Left ventricle myocardium inferior (tissue), 1 donor: Measurements from ENCODE around the gene VIPR2. TPM values are rescaled to one million over a fixed set of nuclear protein-coding genes. Genes with fewer than 3 reads are reported as not detected.

Experiments used
- DNase-seq: peaks from one replicate; pipeline ENCODE4 v3.0.0-alpha.2; 2020
- H3K27ac ChIP-seq: fragments of 200-600 bp; replicated peaks from 2 replicates; pipeline ENCODE4 v1.8.0; 2021
- H3K27me3 ChIP-seq: fragments of 200-600 bp; 2 replicates; pipeline ENCODE4 v1.8.0; 2021; ENCODE audit warnings: low read depth
- H3K36me3 ChIP-seq: fragments of 200-600 bp; 2 replicates; pipeline ENCODE4 v1.8.0; 2021
- H3K4me1 ChIP-seq: fragments of 200-600 bp; 2 replicates; pipeline ENCODE4 v1.8.0; 2021
- H3K4me3 ChIP-seq: fragments of 200-600 bp; 2 replicates; pipeline ENCODE4 v1.8.0; 2021; ENCODE audit warnings: mild to moderate bottlenecking, moderate library complexity
- H3K9me3 ChIP-seq: fragments of 200-600 bp; replicated peaks from 2 replicates; pipeline ENCODE4 v1.8.0; 2021
- intact Hi-C: fragments of 100-400 bp; cut with micrococcal nuclease; formaldehyde crosslinking; loops from one replicate; pipeline ENCODE4 v1.11.0; 2022
- total RNA-seq: library from RNA; stranded (reverse); fragmentation: NEBNext Ultra II Directional; extraction: Animal tissue kit (Norgen Biotek cat#: 25700); gene quantifications from one replicate; pipeline ENCODE4 v1.2.1, GENCODE V29; 2021
- TF ChIP-seq, protein P1 (sequence below): fragments of 200-600 bp; IDR thresholded peaks from 2 replicates; pipeline ENCODE4 v1.8.0; 2021; ENCODE audit warnings: antibody characterized with exemption, mild to moderate bottlenecking, borderline replicate concordance
- donor health status: DM: no; HTN: yes; CAD: no; lungs with severe emphysema.

VIPR2 gene
- total RNA-seq, 1 donor from 2014 or later, result 17.5 TPM

DNA sequence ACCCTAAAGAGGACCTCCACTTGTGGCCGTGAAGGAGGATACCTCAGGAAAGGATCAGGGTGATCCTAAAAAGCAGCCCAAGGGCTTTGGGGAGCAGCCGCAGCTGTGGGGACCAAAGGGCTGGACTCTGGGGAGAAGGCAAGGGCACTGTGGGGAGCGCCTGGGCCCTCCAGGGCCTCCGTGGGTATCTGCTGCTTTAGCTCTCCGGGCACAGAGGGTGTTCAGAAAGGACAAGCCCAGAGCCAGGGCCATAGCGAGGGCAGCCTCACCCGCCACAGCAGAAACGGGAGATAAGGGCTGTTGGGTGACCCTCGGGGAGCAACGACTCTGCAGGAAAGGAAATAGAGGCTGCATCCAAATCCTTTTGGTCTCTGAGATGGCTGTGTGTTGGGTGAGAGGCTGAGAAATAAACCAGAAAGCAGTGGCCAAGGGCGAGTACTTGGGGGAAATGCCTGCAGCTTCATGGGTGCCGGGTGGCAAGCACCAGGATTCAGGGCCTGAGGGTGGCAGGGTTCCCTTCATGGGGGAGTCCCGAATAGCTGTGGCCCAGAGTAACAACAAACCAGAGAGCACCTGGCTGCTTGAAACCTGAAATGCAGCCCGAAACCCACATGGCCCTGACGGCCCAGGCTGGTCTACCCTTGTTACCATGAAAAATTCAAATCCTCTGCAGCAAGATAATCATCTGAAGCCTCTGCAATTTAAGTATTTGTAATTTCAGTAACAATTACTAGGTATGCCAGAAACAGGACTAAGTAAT lies 95.2 kb downstream of the VIPR2 start:
- no peak for DNase-seq
- Histone ChIP-seq H3K9me3 (peaks cover 14% of the 10 kb centered on the region), H3K36me3 (no peaks in the 10 kb centered on the region), H3K27ac (no peak overlapping the region), H3K4me3 (no peak overlapping the region), H3K4me1 (no peaks in the 10 kb centered on the region), H3K27me3 (no peaks in the 10 kb centered on the region)
- TF ChIP-seq, protein P1, sequence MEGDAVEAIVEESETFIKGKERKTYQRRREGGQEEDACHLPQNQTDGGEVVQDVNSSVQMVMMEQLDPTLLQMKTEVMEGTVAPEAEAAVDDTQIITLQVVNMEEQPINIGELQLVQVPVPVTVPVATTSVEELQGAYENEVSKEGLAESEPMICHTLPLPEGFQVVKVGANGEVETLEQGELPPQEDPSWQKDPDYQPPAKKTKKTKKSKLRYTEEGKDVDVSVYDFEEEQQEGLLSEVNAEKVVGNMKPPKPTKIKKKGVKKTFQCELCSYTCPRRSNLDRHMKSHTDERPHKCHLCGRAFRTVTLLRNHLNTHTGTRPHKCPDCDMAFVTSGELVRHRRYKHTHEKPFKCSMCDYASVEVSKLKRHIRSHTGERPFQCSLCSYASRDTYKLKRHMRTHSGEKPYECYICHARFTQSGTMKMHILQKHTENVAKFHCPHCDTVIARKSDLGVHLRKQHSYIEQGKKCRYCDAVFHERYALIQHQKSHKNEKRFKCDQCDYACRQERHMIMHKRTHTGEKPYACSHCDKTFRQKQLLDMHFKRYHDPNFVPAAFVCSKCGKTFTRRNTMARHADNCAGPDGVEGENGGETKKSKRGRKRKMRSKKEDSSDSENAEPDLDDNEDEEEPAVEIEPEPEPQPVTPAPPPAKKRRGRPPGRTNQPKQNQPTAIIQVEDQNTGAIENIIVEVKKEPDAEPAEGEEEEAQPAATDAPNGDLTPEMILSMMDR, result no peak
- intact Hi-C loops, result no loop called here

DNA sequence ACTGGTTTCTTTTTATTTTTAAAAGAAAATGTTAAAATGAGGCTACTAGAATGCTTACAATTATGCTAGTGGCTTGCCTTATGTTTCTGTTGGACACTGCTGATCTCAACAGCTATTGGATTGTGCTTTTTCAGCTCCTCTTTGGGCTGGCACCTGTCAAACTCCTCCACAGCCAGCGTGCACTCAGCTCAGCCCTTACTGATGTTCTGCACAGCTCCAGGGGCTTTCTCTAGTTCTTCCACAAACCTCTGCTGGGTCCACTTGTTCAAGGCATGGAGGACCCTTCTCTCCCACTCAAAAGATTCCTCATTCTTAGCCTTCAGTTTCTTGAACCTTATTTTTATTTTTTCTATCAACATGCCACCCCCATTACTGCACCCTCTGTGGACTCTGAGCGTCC lies 96.0 kb downstream of the VIPR2 start:
- no peaks in the 10 kb centered on the region for H3K4me1 ChIP-seq
- H3K4me3 ChIP-seq, result no peak overlapping the region
- H3K27me3 ChIP-seq, result no peaks in the 10 kb centered on the region
- peaks cover 19% of the 10 kb centered on the region for H3K9me3 ChIP-seq
- TF ChIP-seq, protein P1, result no peak
- no peaks in the 10 kb centered on the region for H3K36me3 ChIP-seq
- intact Hi-C loops, result no loop called here
- no peak overlapping the region for H3K27ac ChIP-seq
- no peak for DNase-seq

DNA sequence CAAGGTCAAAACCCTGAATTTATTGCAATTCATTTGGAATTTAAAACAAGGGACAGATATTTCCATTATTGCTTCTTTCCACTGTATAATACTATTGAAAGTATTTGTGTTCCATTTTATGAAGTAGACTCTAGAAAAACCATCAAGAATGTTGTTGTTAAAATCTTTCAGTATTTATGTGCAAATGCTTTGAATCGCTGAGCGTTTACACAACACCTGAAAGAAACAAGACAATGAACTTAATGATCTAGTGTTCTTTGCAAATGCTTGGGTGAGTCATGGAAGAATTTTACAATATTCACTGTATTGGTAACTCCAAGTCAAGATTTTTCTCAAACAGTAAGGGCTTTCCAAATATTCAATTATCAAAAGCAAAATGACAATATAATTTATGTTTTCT lies 97.1 kb downstream of the VIPR2 start:
- intact Hi-C loops, result no loop called here
- H3K27me3 ChIP-seq, result no peaks in the 10 kb centered on the region
- H3K27ac ChIP-seq, result no peak overlapping the region
- TF ChIP-seq, protein P1, result no peak
- peaks cover 18% of the 10 kb centered on the region for H3K9me3 ChIP-seq
- peaks cover 2% of the 10 kb centered on the region for H3K4me1 ChIP-seq
- no peak overlapping the region for H3K4me3 ChIP-seq
- DNase-seq, result no peak
- no peaks in the 10 kb centered on the region for H3K36me3 ChIP-seq

DNA sequence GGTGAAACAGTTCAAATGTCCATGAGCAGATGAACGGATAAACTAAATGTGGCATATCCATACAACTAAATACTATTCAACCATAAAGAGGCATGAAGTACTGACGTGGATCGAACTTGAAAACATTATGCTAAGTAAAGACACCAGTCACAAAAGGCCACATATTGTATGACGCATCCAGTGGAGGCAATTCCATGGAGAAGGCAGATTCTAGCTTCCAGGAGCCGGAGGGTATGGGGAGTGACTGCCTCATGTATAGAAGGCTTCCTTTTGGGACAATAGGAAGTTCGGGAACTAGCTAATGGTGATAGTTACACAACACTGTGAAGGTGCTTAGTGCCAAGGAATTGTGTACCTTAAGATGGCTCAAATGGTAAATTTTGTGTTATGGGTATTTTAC lies 98.4 kb downstream of the VIPR2 start:
- Histone ChIP-seq H3K27ac (no peak overlapping the region), H3K4me1 (peaks cover 10% of the 10 kb centered on the region), H3K27me3 (no peaks in the 10 kb centered on the region), H3K9me3 (peaks cover 7% of the 10 kb centered on the region), H3K4me3 (no peak overlapping the region), H3K36me3 (peaks cover 5% of the 10 kb centered on the region)
- intact Hi-C loops, result no loop called here
- TF ChIP-seq, protein P1, result no peak
- DNase-seq, result no peak

DNA sequence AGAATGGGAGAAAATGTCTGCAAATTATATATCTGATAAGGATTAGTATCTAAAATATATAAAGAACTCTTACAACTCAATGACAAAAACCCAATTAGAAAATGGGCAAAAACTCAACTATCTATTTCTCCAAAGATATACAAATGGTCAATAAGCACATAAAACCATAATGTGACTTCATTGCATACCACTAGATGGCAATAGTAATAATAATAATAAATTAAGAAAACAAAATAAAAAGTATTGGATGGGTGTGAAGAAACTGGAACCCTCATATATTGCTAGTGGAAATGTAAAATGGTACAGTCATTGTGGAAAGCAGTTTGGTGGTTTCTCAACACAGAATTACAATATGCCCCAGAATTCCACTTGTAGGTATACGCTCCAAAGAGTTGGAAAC lies 98.8 kb downstream of the VIPR2 start:
- peaks cover 7% of the 10 kb centered on the region for H3K9me3 ChIP-seq
- DNase-seq, result no peak
- H3K4me1 ChIP-seq, result peaks cover 10% of the 10 kb centered on the region
- no peak overlapping the region for H3K4me3 ChIP-seq
- H3K27ac ChIP-seq, result no peak overlapping the region
- intact Hi-C loops, result no loop called here
- H3K36me3 ChIP-seq, result peaks cover 6% of the 10 kb centered on the region
- no peaks in the 10 kb centered on the region for H3K27me3 ChIP-seq
- TF ChIP-seq, protein P1, result peak; percentile 28
